H9 (cell line): Measurements from ENCODE around the gene SLC41A1. TPM values are rescaled to one million over a fixed set of nuclear protein-coding genes. Genes with fewer than 3 reads are reported as not detected.

Experiments used
- DNase-seq: peaks from one replicate; pipeline ENCODE4 v3.0.0-alpha.2; 2017
- H2AFZ ChIP-seq: one replicate; pipeline ENCODE4 v1.6.1; 2013; ENCODE audit warnings: mild to moderate bottlenecking, low read length, control low read depth, moderate library complexity
- H2AK5ac ChIP-seq: 2 replicates; pipeline ENCODE4 v1.6.1; 2013; ENCODE audit warnings: low read length, control low read depth, mixed read lengths; ENCODE audit not compliant: insufficient read length
- H2BK120ac ChIP-seq: one replicate; pipeline ENCODE4 v1.6.1; 2013; ENCODE audit warnings: low read depth, mild to moderate bottlenecking, low read length, control low read depth, inconsistent platforms; ENCODE audit not compliant: poor library complexity, severe bottlenecking
- H2BK12ac ChIP-seq: 2 replicates; pipeline ENCODE4 v1.6.1; 2013; ENCODE audit warnings: low read length, control low read depth, mixed read lengths, low read depth; ENCODE audit not compliant: insufficient read length
- H2BK15ac ChIP-seq: 2 replicates; pipeline ENCODE4 v1.6.1; 2013; ENCODE audit warnings: low read depth, low read length, control low read depth
- H2BK20ac ChIP-seq: one replicate; pipeline ENCODE4 v1.6.1; 2013; ENCODE audit warnings: low read depth, mild to moderate bottlenecking, low read length, control low read depth, inconsistent platforms; ENCODE audit not compliant: poor library complexity, severe bottlenecking
- H2BK5ac ChIP-seq: 2 replicates; pipeline ENCODE4 v1.6.1; 2013; ENCODE audit warnings: low read length, control low read depth, mixed read lengths; ENCODE audit not compliant: insufficient read length
- H3K14ac ChIP-seq: 2 replicates; pipeline ENCODE4 v1.6.1; 2013; ENCODE audit warnings: low read length, control low read depth; ENCODE audit not compliant: insufficient read depth
- H3K18ac ChIP-seq: 2 replicates; pipeline ENCODE4 v1.6.1; 2013; ENCODE audit warnings: low read depth, mild to moderate bottlenecking, mixed read lengths, low read length, control low read depth; ENCODE audit not compliant: insufficient read length
- H3K23ac ChIP-seq: 2 replicates; pipeline ENCODE4 v1.6.1; 2013; ENCODE audit warnings: low read length, control low read depth, mixed read lengths, low read depth; ENCODE audit not compliant: insufficient read length
- H3K23me2 ChIP-seq: 2 replicates; pipeline ENCODE4 v1.6.1; 2013; ENCODE audit warnings: low read depth, mild to moderate bottlenecking, mixed read lengths, low read length, control low read depth; ENCODE audit not compliant: insufficient read length, poor library complexity, severe bottlenecking
- H3K27ac ChIP-seq: 2 replicates; pipeline ENCODE4 v1.5.1; 2013; ENCODE audit warnings: low read length, control low read depth, mixed read lengths, low read depth; ENCODE audit not compliant: insufficient read length
- H3K27me3 ChIP-seq: 2 replicates; pipeline ENCODE4 v1.6.1; 2013; ENCODE audit warnings: low read length, control low read depth, inconsistent platforms; ENCODE audit not compliant: insufficient read depth
- H3K4ac ChIP-seq: 2 replicates; pipeline ENCODE4 v1.6.1; 2013; ENCODE audit warnings: low read depth, mild to moderate bottlenecking, control low read depth, inconsistent platforms, low read length, moderate library complexity
- H3K4me1 ChIP-seq: 2 replicates; pipeline ENCODE4 v1.6.1; 2013; ENCODE audit warnings: low read length, control low read depth, inconsistent platforms; ENCODE audit not compliant: insufficient read depth
- H3K4me2 ChIP-seq: 2 replicates; pipeline ENCODE4 v1.6.1; 2013; ENCODE audit warnings: low read length, control low read depth, mixed read lengths; ENCODE audit not compliant: insufficient read length, insufficient read depth
- H3K56ac ChIP-seq: 2 replicates; pipeline ENCODE4 v1.6.1; 2013; ENCODE audit warnings: low read depth, mild to moderate bottlenecking, mixed read lengths, low read length, control low read depth; ENCODE audit not compliant: insufficient read length
- H3K79me1 ChIP-seq: 2 replicates; pipeline ENCODE4 v1.6.1; 2013; ENCODE audit warnings: low read depth, mild to moderate bottlenecking, moderate library complexity, low read length, control low read depth, inconsistent platforms; ENCODE audit not compliant: insufficient read depth, poor library complexity, severe bottlenecking
- H3K79me2 ChIP-seq: 2 replicates; pipeline ENCODE4 v1.6.1; 2013; ENCODE audit warnings: low read length, control low read depth, inconsistent platforms; ENCODE audit not compliant: insufficient read depth
- H3K9ac ChIP-seq: 2 replicates; pipeline ENCODE4 v1.6.1; 2013; ENCODE audit warnings: low read length, control low read depth, mixed read lengths; ENCODE audit not compliant: insufficient read length; ENCODE audit errors: extremely low read depth
- H3K9me3 ChIP-seq: one replicate; pipeline ENCODE4 v1.6.1; 2013; ENCODE audit warnings: low read depth, low read length, inconsistent platforms; ENCODE audit not compliant: control insufficient read depth
- H3T11ph ChIP-seq: one replicate; pipeline ENCODE4 v1.6.1; 2013; ENCODE audit warnings: mild to moderate bottlenecking, low read length, control low read depth, inconsistent platforms
- H4K20me1 ChIP-seq: one replicate; pipeline ENCODE4 v1.6.1; 2013; ENCODE audit not compliant: control insufficient read depth, insufficient read length, insufficient read depth
- H4K5ac ChIP-seq: 2 replicates; pipeline ENCODE4 v1.6.1; 2013; ENCODE audit warnings: low read depth, mild to moderate bottlenecking, mixed read lengths, low read length, control low read depth; ENCODE audit not compliant: insufficient read length
- H4K8ac ChIP-seq: replicated peaks from 2 replicates; pipeline ENCODE4 v1.6.1; 2013; ENCODE audit warnings: low read length, control low read depth, mixed read lengths, low read depth; ENCODE audit not compliant: insufficient read length
- H4K91ac ChIP-seq: 2 replicates; pipeline ENCODE4 v1.6.1; 2013; ENCODE audit warnings: low read depth, mild to moderate bottlenecking, moderate library complexity, mixed read lengths, low read length, control low read depth; ENCODE audit not compliant: insufficient read length
- H3K27ac Mint-ChIP-seq, 3 experiments: 2 replicates in 2 of 3; 3 replicates in 1 of 3; pipeline ENCODE4 v1.8.0; 2020 to 2021; ENCODE audit warnings: mixed read lengths in 3 of 3, mild to moderate bottlenecking in 1 of 3, moderate library complexity in 1 of 3
- H3K27me3 Mint-ChIP-seq: 2 replicates; pipeline ENCODE4 v1.8.0; 2021; ENCODE audit warnings: low read depth, mild to moderate bottlenecking, moderate library complexity, mixed read lengths
- H3K36me3 Mint-ChIP-seq, 3 experiments: 2 replicates in 2 of 3; 3 replicates in 1 of 3; pipeline ENCODE4 v1.8.0; 2020 to 2021; ENCODE audit warnings: low read depth in 3 of 3, mixed read lengths in 3 of 3; ENCODE audit not compliant: insufficient read depth in 1 of 3
- H3K4me1 Mint-ChIP-seq, 2 experiments: 2 replicates each; pipeline ENCODE4 v1.8.0; 2020; ENCODE audit warnings: mixed read lengths in 2 of 2
- H3K4me3 Mint-ChIP-seq, 2 experiments: 2 replicates in 1 of 2; 3 replicates in 1 of 2; pipeline ENCODE4 v1.8.0; 2020 to 2021; ENCODE audit warnings: mild to moderate bottlenecking in 2 of 2, mixed read lengths in 2 of 2, moderate library complexity in 1 of 2
- H3K9me3 Mint-ChIP-seq, 2 experiments: 2 replicates in 1 of 2; 3 replicates in 1 of 2; pipeline ENCODE4 v1.8.0; 2020; ENCODE audit warnings: mild to moderate bottlenecking in 2 of 2, mixed read lengths in 2 of 2, moderate library complexity in 1 of 2
- CTCF ChIP-seq: fragments of 200-600 bp; sonication (generic); conservative IDR thresholded peaks from 3 replicates; pipeline ENCODE4 v1.8.0; 2021; ENCODE audit warnings: antibody characterized with exemption, mild to moderate bottlenecking
- WGBS: extraction: QIAGEN DNeasy Blood & Tissue Kit; methylation state at CpG from one replicate; pipeline ENCODE4 v1.1.7; 2013; ENCODE audit warnings: missing lambda C conversion rate, low lambda C conversion rate, mixed read lengths; ENCODE audit not compliant: insufficient read length; ENCODE audit errors: extremely low coverage; 5-methylcytosine and 5-hydroxymethylcytosine counted together
- total RNA-seq: library from RNA; stranded (reverse); gene quantifications from 2 replicates; pipeline ENCODE4 v1.2.1, GENCODE V29; 2021

SLC41A1 gene
- total RNA-seq, 1 experiment from 2014 or later = 18.2 TPM

DNA sequence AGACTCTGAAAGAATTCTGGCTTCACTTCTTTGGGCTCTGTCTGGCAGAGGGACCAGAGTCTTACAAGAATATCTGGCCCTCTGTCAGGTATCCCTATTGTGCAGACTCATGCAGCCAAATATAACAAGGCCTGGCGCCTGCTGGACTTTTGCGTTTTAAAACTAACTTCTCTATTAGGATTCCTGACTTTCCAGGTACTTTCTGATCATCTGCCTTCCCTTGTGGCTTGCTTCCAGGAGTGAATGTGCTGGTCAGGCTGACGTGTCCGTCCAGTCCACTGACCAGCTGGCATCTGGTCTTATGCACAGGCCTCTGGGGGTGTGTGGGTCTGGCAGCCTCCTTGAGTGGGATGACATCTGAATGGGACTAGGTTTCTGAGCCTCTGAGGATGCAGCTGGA lies 29.1 kb downstream of the SLC41A1 start:
- Histone ChIP-seq H2BK120ac (no peak overlapping the region), H2BK20ac (no peak overlapping the region), H3K9ac (no peak overlapping the region), H2BK15ac (no peak overlapping the region), H3T11ph (no peak overlapping the region), H4K5ac (no peak overlapping the region), H4K20me1 (no peaks in the 10 kb centered on the region), H2BK5ac (no peak overlapping the region), H3K4ac (no peak overlapping the region), H3K79me1 (no peaks in the 10 kb centered on the region), H3K23ac (no peak overlapping the region), H2AFZ (no peak overlapping the region), H3K9me3 (no peaks in the 10 kb centered on the region), H3K23me2 (no peaks in the 10 kb centered on the region), H3K4me1 (no peaks in the 10 kb centered on the region), H3K56ac (no peak overlapping the region), H3K27me3 (no peaks in the 10 kb centered on the region), H3K14ac (no peak overlapping the region), H3K4me2 (no peak overlapping the region), H3K27ac (no peak overlapping the region), H4K91ac (no peak overlapping the region), H3K79me2 (no peaks in the 10 kb centered on the region), H2BK12ac (no peak overlapping the region), H2AK5ac (no peak overlapping the region), H4K8ac (no peak overlapping the region), H3K18ac (no peak overlapping the region)
- H3K4me1 Mint-ChIP-seq = no peaks in the 10 kb centered on the region
- no peak overlapping the region for H3K4me3 Mint-ChIP-seq
- no peaks in the 10 kb centered on the region for H3K9me3 Mint-ChIP-seq
- TF ChIP-seq CTCF = no peak
- no peaks in the 10 kb centered on the region for H3K36me3 Mint-ChIP-seq
- DNase-seq = no peak
- no peak overlapping the region for H3K27ac Mint-ChIP-seq
- H3K27me3 Mint-ChIP-seq = no peaks in the 10 kb centered on the region; the same call in 1 of the 2 replicates
- WGBS = no CpG with 5 or more reads among the region's 4 CpGs
